ENCODE results near the gene ZNF236.

DNA sequence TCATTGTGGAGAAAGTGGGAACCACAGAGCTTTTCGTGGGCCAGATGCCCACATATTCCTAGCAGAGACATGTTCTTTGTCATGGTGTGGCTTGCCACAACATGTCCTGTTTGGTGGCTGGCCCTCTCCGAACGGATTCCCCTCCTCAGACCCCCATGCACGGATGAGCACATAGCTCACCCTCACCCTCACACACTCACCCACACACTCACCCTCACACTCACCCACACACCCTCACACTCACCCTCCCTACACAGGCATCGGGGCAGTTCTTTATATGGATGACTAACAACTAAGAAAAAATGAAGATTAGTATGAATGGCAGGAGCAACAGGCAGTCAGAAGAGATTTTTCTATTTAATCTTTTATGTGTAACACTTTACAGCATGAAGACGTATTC, 149.9 kb downstream of the ZNF236 start:
- TF ChIP-seq, protein P1, sequence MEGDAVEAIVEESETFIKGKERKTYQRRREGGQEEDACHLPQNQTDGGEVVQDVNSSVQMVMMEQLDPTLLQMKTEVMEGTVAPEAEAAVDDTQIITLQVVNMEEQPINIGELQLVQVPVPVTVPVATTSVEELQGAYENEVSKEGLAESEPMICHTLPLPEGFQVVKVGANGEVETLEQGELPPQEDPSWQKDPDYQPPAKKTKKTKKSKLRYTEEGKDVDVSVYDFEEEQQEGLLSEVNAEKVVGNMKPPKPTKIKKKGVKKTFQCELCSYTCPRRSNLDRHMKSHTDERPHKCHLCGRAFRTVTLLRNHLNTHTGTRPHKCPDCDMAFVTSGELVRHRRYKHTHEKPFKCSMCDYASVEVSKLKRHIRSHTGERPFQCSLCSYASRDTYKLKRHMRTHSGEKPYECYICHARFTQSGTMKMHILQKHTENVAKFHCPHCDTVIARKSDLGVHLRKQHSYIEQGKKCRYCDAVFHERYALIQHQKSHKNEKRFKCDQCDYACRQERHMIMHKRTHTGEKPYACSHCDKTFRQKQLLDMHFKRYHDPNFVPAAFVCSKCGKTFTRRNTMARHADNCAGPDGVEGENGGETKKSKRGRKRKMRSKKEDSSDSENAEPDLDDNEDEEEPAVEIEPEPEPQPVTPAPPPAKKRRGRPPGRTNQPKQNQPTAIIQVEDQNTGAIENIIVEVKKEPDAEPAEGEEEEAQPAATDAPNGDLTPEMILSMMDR (IDR thresholded peaks at IDR 0.05): no peak
- TF ChIP-seq POLR2AphosphoS5 (IDR thresholded peaks at IDR 0.05): no peak
